Breast epithelium (tissue), 4 donors: Measurements from ENCODE around the gene CERS4. TPM values are rescaled to one million over a fixed set of nuclear protein-coding genes. Genes with fewer than 3 reads are reported as not detected.
"Not testable (repeated sequence)": the region's sequence is repeated elsewhere in the genome, so short reads cannot be mapped to it uniquely, and the experiment has no call there.

Source experiments
- DNase-seq, 2 donors: peaks; one replicate each; pipeline ENCODE4 v3.0.0-alpha.2; 2019; ENCODE audit warnings: low spot score in 2 of 2
- H3K27ac ChIP-seq, 2 donors: fragments of 200-600 bp; sonication (generic) in 1 of 2; one replicate each; pipeline ENCODE4 v1.5.1; 2016 to 2019; ENCODE audit warnings: mild to moderate bottlenecking in 1 of 2
- H3K27me3 ChIP-seq, 2 donors: fragments of 200-600 bp; sonication (generic) in 1 of 2; one replicate each; pipeline versions ENCODE4 v1.5.1 to v1.6.0; 2017 to 2019; ENCODE audit warnings: control low read depth in 1 of 2, mild to moderate bottlenecking in 1 of 2
- H3K36me3 ChIP-seq: fragments of 200-600 bp; one replicate; pipeline ENCODE4 v1.5.1; 2019
- H3K4me1 ChIP-seq, 2 donors: fragments of 200-600 bp; sonication (generic); one replicate each; pipeline ENCODE4 v1.5.1; 2016 to 2019; ENCODE audit warnings: control low read depth in 1 of 2
- H3K4me3 ChIP-seq, 3 donors: fragments of 200-600 bp; sonication (generic); 1 replicate in 2 of 3; 2 replicates in 1 of 3; pipeline ENCODE4 v1.5.1; 2016 to 2019; ENCODE audit warnings: mild to moderate bottlenecking in 3 of 3, moderate library complexity in 2 of 3
- H3K9me3 ChIP-seq, 2 donors: fragments of 200-600 bp; sonication (generic) in 1 of 2; one replicate each; pipeline ENCODE4 v1.5.1; 2016 to 2019; ENCODE audit warnings: control low read depth in 1 of 2
- POLR2A ChIP-seq: fragments of 450-650 bp; IDR thresholded peaks from one replicate; pipeline ENCODE4 v1.6.1; 2016; ENCODE audit warnings: antibody characterized with exemption, mild to moderate bottlenecking, moderate library complexity
- POLR2AphosphoS5 ChIP-seq, 3 donors: sonication (generic); formaldehyde crosslinking; IDR thresholded peaks; one replicate each; pipeline ENCODE4 v1.6.1; 2017; ENCODE audit warnings: antibody characterized with exemption in 3 of 3
- intact Hi-C: fragments of 100-400 bp; cut with DNase I; formaldehyde crosslinking; loops from one replicate; pipeline ENCODE4 v1.15.1; 2023; ENCODE audit warnings: low total_unique reads
- total RNA-seq, 3 donors: library from RNA; depleted of rRNA; stranded (reverse); fragments of >200 nt; gene quantifications; one replicate each; pipeline ENCODE4 v1.1.0, GENCODE V29; 2016
- TF ChIP-seq, protein P1 (sequence below), 3 donors: fragments of 450-650 bp; IDR thresholded peaks; one replicate each; pipeline ENCODE4 v1.5.1; 2016 to 2017; ENCODE audit warnings: antibody characterized with exemption in 3 of 3, mild to moderate bottlenecking in 3 of 3, moderate library complexity in 3 of 3

CERS4 gene
- total RNA-seq, 3 donors from 2014 or later, result 26.4 to 141 (median 64.1) TPM

DNA sequence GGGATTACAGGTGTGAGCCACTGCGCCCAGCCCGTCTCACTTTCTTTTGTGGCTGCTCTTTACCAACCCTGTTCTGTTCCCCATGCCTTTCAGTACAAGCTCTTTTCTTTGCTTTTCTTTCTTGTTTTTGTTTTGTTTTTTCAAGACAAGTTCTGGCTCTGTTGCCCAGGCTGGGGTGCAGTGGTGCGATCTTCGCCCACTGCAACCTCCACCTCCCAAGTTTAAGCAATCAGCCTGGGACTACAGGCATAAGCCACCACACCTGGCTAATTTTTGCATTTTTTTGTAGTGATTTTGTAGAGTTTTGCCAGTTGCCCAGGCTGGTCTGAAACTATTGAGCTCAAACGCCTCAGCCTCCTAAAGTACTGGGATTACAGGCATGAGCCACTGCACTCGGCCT is 3.7 kb downstream of the CERS4 start:
- intact Hi-C loops, result no loop called here
- TF ChIP-seq POLR2AphosphoS5 (IDR thresholded peaks at IDR 0.05) (no peak), POLR2A (no peak)
- TF ChIP-seq, protein P1, sequence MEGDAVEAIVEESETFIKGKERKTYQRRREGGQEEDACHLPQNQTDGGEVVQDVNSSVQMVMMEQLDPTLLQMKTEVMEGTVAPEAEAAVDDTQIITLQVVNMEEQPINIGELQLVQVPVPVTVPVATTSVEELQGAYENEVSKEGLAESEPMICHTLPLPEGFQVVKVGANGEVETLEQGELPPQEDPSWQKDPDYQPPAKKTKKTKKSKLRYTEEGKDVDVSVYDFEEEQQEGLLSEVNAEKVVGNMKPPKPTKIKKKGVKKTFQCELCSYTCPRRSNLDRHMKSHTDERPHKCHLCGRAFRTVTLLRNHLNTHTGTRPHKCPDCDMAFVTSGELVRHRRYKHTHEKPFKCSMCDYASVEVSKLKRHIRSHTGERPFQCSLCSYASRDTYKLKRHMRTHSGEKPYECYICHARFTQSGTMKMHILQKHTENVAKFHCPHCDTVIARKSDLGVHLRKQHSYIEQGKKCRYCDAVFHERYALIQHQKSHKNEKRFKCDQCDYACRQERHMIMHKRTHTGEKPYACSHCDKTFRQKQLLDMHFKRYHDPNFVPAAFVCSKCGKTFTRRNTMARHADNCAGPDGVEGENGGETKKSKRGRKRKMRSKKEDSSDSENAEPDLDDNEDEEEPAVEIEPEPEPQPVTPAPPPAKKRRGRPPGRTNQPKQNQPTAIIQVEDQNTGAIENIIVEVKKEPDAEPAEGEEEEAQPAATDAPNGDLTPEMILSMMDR (IDR thresholded peaks at IDR 0.05), result no peak
- Histone ChIP-seq H3K36me3 (no peaks in the 10 kb centered on the region), H3K27me3 (no peaks in the 10 kb centered on the region), H3K4me1 (peaks cover 4 to 11% of the 10 kb centered on the region in 2 donors), H3K4me3 (no peak overlapping the region), H3K27ac (no peak overlapping the region), H3K9me3 (no peaks in the 10 kb centered on the region)
- DNase-seq, result no peak

GRCh38 chr19:8213827-8214672 is 4.9 kb downstream of the CERS4 start:
- intact Hi-C loops, result no loop called here
- Histone ChIP-seq H3K4me1 (peaks cover 0 to 6% of the 10 kb centered on the region in 2 donors), H3K4me3 (no peak overlapping the region), H3K27me3 (no peaks in the 10 kb centered on the region), H3K9me3 (no peaks in the 10 kb centered on the region), H3K27ac (no peak overlapping the region), H3K36me3 (no peaks in the 10 kb centered on the region)
- TF ChIP-seq POLR2AphosphoS5 (IDR thresholded peaks at IDR 0.05) (no peak), POLR2A (no peak)
- TF ChIP-seq, protein P1 (IDR thresholded peaks at IDR 0.05), result no peak
- no peak for DNase-seq

GRCh38 chr19:8214802-8215201 is 5.6 kb downstream of the CERS4 start:
- H3K4me1 ChIP-seq, result peaks cover 0 to 6% of the 10 kb centered on the region in 2 donors
- no peak overlapping the region for H3K27ac ChIP-seq
- no peaks in the 10 kb centered on the region for H3K9me3 ChIP-seq
- no peak for DNase-seq
- no peak for TF ChIP-seq POLR2A
- TF ChIP-seq POLR2AphosphoS5 (IDR thresholded peaks at IDR 0.05), result no peak
- TF ChIP-seq, protein P1 (IDR thresholded peaks at IDR 0.05), result no peak
- no peak overlapping the region for H3K4me3 ChIP-seq
- H3K36me3 ChIP-seq, result no peaks in the 10 kb centered on the region
- intact Hi-C loops, result no loop called here
- H3K27me3 ChIP-seq, result no peaks in the 10 kb centered on the region

- TF ChIP-seq POLR2AphosphoS5 (IDR thresholded peaks at IDR 0.05) (no peak), POLR2A (no peak)
- TF ChIP-seq, protein P1 (IDR thresholded peaks at IDR 0.05), result no peak
- no peak overlapping the region for H3K4me3 ChIP-seq
- H3K9me3 ChIP-seq, result no peaks in the 10 kb centered on the region
- no peaks in the 10 kb centered on the region for H3K4me1 ChIP-seq
- no peak overlapping the region for H3K27ac ChIP-seq
- H3K36me3 ChIP-seq, result no peaks in the 10 kb centered on the region
- intact Hi-C loops, result no loop called here
- no peaks in the 10 kb centered on the region for H3K27me3 ChIP-seq
- no peak for DNase-seq
These were observed 6.6 kb downstream of the CERS4 start for GRCh38 chr19:8215783-8216182.

DNA sequence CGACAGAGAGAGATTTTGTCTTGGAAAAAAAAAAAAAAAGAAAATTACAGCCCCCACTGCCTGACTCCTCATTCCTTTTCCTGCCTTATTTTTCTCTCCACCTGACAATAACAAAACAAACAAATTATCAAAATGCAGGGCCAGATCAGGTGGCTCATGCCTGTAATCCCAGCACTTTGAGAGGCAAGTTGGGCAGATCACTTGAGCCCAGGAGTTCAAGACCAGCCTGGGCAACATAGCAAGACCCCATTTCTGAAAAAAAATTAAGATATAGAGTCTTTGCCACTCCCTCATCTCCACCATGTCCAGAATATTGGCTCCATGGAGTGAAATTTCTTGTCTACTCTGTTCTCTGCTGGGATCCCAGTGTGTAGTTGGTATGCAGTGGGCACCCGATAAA is 7.2 kb downstream of the CERS4 start:
- Histone ChIP-seq H3K27ac (no peak overlapping the region), H3K36me3 (no peaks in the 10 kb centered on the region), H3K9me3 (no peaks in the 10 kb centered on the region), H3K4me1 (no peaks in the 10 kb centered on the region), H3K27me3 (no peaks in the 10 kb centered on the region), H3K4me3 (no peak overlapping the region)
- DNase-seq, result no peak
- no peak for TF ChIP-seq POLR2AphosphoS5 (IDR thresholded peaks at IDR 0.05)
- TF ChIP-seq, protein P1 (IDR thresholded peaks at IDR 0.05), result no peak
- no peak for TF ChIP-seq POLR2A
- intact Hi-C loops, result no loop called here

DNA sequence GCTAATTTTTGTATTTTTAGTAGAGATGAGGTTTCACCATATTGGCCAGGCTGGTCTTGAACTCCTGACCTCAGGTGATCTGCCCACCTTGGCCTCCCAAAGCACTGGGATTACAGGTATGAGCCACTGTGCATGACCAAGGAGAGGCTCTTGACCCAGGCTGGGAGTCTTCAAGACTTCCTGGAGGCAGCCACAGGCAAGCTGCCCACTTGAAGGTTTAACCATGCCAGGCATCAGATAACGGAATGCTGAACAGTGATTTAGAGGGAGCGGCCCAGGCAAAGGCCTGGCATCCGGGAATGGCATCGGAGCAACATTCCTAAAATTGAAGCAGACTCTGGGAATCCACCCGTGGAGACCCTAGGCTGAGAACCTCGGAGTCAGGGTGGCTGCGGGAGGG is 9.0 kb downstream of the CERS4 start:
- H3K27ac ChIP-seq, intact Hi-C loops, H3K27me3 ChIP-seq, H3K36me3 ChIP-seq, H3K4me1 ChIP-seq, H3K4me3 ChIP-seq, H3K9me3 ChIP-seq, DNase-seq: not testable (repeated sequence)
